Astrocyte (in vitro differentiated cells and primary cell): ENCODE results near the gene DIAPH3. TPM values are rescaled to one million over a fixed set of nuclear protein-coding genes. Genes with fewer than 3 reads are reported as not detected.

Experiments used
- DNase-seq: peaks from one replicate; pipeline ENCODE4 v3.0.0-alpha.2; 2010; ENCODE audit warnings: low read depth
- FAIRE-seq: peaks from 2 replicates; lab custom pipeline; 2011; peaks lifted over from hg19 to GRCh38; lab: Jason Lieb, UNC
- H2AFZ ChIP-seq: 2 replicates; pipeline ENCODE4 v1.6.0; 2012; ENCODE audit warnings: low read depth, low read length, inconsistent platforms
- H3K27ac ChIP-seq: 2 replicates; pipeline ENCODE4 v1.5.1; 2011; ENCODE audit warnings: low read depth, low read length, inconsistent platforms
- H3K27me3 ChIP-seq: 2 replicates; pipeline ENCODE4 v1.6.0; 2011; ENCODE audit warnings: low read length, inconsistent platforms; ENCODE audit not compliant: insufficient read depth
- H3K36me3 ChIP-seq: 2 replicates; pipeline ENCODE4 v1.5.1; 2011; ENCODE audit warnings: low read length, inconsistent platforms; ENCODE audit not compliant: insufficient read depth
- H3K4me1 ChIP-seq: 2 replicates; pipeline ENCODE4 v1.5.1; 2011; ENCODE audit warnings: low read length, inconsistent platforms; ENCODE audit not compliant: insufficient read depth
- H3K4me2 ChIP-seq: 2 replicates; pipeline ENCODE4 v1.6.0; 2012; ENCODE audit warnings: low read length, inconsistent platforms
- H3K4me3 ChIP-seq: 2 replicates; pipeline ENCODE4 v1.5.1; 2011; ENCODE audit warnings: low read depth, mild to moderate bottlenecking, low read length, inconsistent platforms; ENCODE audit not compliant: insufficient read depth
- H3K79me2 ChIP-seq: 2 replicates; pipeline ENCODE4 v1.6.0; 2012; ENCODE audit warnings: mild to moderate bottlenecking, low read length, inconsistent platforms; ENCODE audit not compliant: insufficient read depth
- H3K9ac ChIP-seq: 2 replicates; pipeline ENCODE4 v1.6.0; 2012; ENCODE audit warnings: mild to moderate bottlenecking, low read length, inconsistent platforms
- H3K9me3 ChIP-seq: 2 replicates; pipeline ENCODE4 v1.5.1; 2012; ENCODE audit warnings: low read depth, mild to moderate bottlenecking, low read length, inconsistent platforms; ENCODE audit not compliant: insufficient read depth
- H4K20me1 ChIP-seq: 2 replicates; pipeline ENCODE4 v1.6.0; 2012; ENCODE audit warnings: low read length, inconsistent platforms; ENCODE audit not compliant: insufficient read depth
- H3K27ac Mint-ChIP-seq: one replicate; pipeline ENCODE4 v1.8.0; 2021; ENCODE audit warnings: mild to moderate bottlenecking, mixed read lengths; ENCODE audit not compliant: unreplicated experiment
- H3K27me3 Mint-ChIP-seq: one replicate; pipeline ENCODE4 v1.8.0; 2021; ENCODE audit warnings: low read depth, mixed read lengths; ENCODE audit not compliant: unreplicated experiment
- H3K36me3 Mint-ChIP-seq: one replicate; pipeline ENCODE4 v1.8.0; 2021; ENCODE audit warnings: low read depth, mixed read lengths; ENCODE audit not compliant: unreplicated experiment
- H3K4me1 Mint-ChIP-seq: one replicate; pipeline ENCODE4 v1.8.0; 2021; ENCODE audit warnings: low read depth, mixed read lengths; ENCODE audit not compliant: unreplicated experiment
- H3K4me3 Mint-ChIP-seq: one replicate; pipeline ENCODE4 v1.8.0; 2021; ENCODE audit warnings: mild to moderate bottlenecking, moderate library complexity, mixed read lengths; ENCODE audit not compliant: unreplicated experiment
- H3K9me3 Mint-ChIP-seq: one replicate; pipeline ENCODE4 v1.8.0; 2021; ENCODE audit warnings: mild to moderate bottlenecking, mixed read lengths; ENCODE audit not compliant: unreplicated experiment
- CTCF ChIP-seq: IDR thresholded peaks from 2 replicates; pipeline ENCODE4 v1.5.1; 2011; ENCODE audit warnings: low read depth, mild to moderate bottlenecking, inconsistent platforms, low read length, moderate library complexity; ENCODE audit not compliant: insufficient read depth
- EZH2 ChIP-seq: IDR thresholded peaks from 2 replicates; pipeline ENCODE4 v1.6.1; 2012; ENCODE audit warnings: mild to moderate bottlenecking, low read length, inconsistent platforms; ENCODE audit not compliant: insufficient read depth
- total RNA-seq: library from RNA; stranded (reverse); gene quantifications from 2 replicates; pipeline ENCODE4 v1.2.1, GENCODE V29; 2021

Gene DIAPH3
- total RNA-seq, 1 donor from 2014 or later, result 19.0 TPM

GRCh38 chr13:59730026-59730425, 433.7 kb downstream of the DIAPH3 start:
- no peaks in the 10 kb centered on the region for H4K20me1 ChIP-seq
- Mint-ChIP-seq H3K9me3 (no peaks in the 10 kb centered on the region), H3K36me3 (no peaks in the 10 kb centered on the region), H3K4me3 (no peak overlapping the region), H3K27me3 (no peaks in the 10 kb centered on the region), H3K4me1 (no peaks in the 10 kb centered on the region), H3K27ac (no peak overlapping the region)
- H3K9ac ChIP-seq, result no peak overlapping the region
- no peaks in the 10 kb centered on the region for H3K9me3 ChIP-seq
- no peaks in the 10 kb centered on the region for H3K4me1 ChIP-seq
- H3K27me3 ChIP-seq, result no peaks in the 10 kb centered on the region
- no peak overlapping the region for H3K4me3 ChIP-seq
- H2AFZ ChIP-seq, result no peak overlapping the region
- DNase-seq, result no peak
- FAIRE-seq, result no peak
- no peaks in the 10 kb centered on the region for H3K79me2 ChIP-seq
- no peak overlapping the region for H3K27ac ChIP-seq
- H3K4me2 ChIP-seq, result no peak overlapping the region
- TF ChIP-seq EZH2, result no peak
- TF ChIP-seq CTCF, result no peak
- no peaks in the 10 kb centered on the region for H3K36me3 ChIP-seq

GRCh38 chr13:59728896-59729545, 434.7 kb downstream of the DIAPH3 start:
- no peak overlapping the region for H3K27ac ChIP-seq
- no peak overlapping the region for H3K4me2 ChIP-seq
- no peaks in the 10 kb centered on the region for H4K20me1 ChIP-seq
- H3K27me3 ChIP-seq, result no peaks in the 10 kb centered on the region
- no peaks in the 10 kb centered on the region for H3K4me1 Mint-ChIP-seq
- no peak overlapping the region for H3K4me3 ChIP-seq
- H3K9ac ChIP-seq, result no peak overlapping the region
- H3K9me3 Mint-ChIP-seq, result no peaks in the 10 kb centered on the region
- no peak overlapping the region for H2AFZ ChIP-seq
- H3K27ac Mint-ChIP-seq, result no peak overlapping the region
- FAIRE-seq, result no peak
- H3K9me3 ChIP-seq, result no peaks in the 10 kb centered on the region
- no peaks in the 10 kb centered on the region for H3K79me2 ChIP-seq
- no peak for DNase-seq
- no peaks in the 10 kb centered on the region for H3K27me3 Mint-ChIP-seq
- no peaks in the 10 kb centered on the region for H3K36me3 ChIP-seq
- TF ChIP-seq CTCF, result no peak
- TF ChIP-seq EZH2, result no peak
- H3K4me3 Mint-ChIP-seq, result no peak overlapping the region
- no peaks in the 10 kb centered on the region for H3K4me1 ChIP-seq
- no peaks in the 10 kb centered on the region for H3K36me3 Mint-ChIP-seq
